Measurements from ENCODE around the gene ENO3. TPM values are rescaled to one million over a fixed set of nuclear protein-coding genes. Genes with fewer than 3 reads are reported as not detected.

The ENO3 gene
- total and polyA plus RNA-seq, 2 donors (not counting 3 experiments of a cell fraction or from before 2014, with no cell fraction given), result 5.5 to 5.9 TPM

- no peaks in the 10 kb centered on the region for H3K9me1 ChIP-seq (replicated peaks; ENCODE audit: control insufficient read depth, extremely low read depth, insufficient read depth, low read length)
- H3K27ac ChIP-seq (ENCODE audit: insufficient read depth, low read depth, low read length), result no peak overlapping the region
- no peaks in the 10 kb centered on the region for H3K9me3 ChIP-seq (replicated peaks; ENCODE audit: control insufficient read depth, insufficient read depth, low read length)
- FAIRE-seq (no peak), DNase-seq (ENCODE audit: low read depth, low spot score) (no peak)
- intact Hi-C loops (cut with micrococcal nuclease) (no loop called here), dilution Hi-C loops (cut with MboI; ENCODE audit: extremely low pct_ligation_motif_present, low sequenced_read_pairs) (no loop called here)
- no peak overlapping the region for H3K9ac ChIP-seq (replicated peaks; ENCODE audit: extremely low read depth, insufficient read depth, low read length)
- H3K4me1 ChIP-seq (ENCODE audit: control insufficient read depth, extremely low read depth, insufficient read depth, low read length), result peaks cover 13% of the 10 kb centered on the region
- TF ChIP-seq MYC (IDR thresholded peaks at IDR 0.05; ENCODE audit: low read depth, low read length) (no peak), MAX (IDR thresholded peaks at IDR 0.05; ENCODE audit: insufficient read depth, insufficient read length) (no peak), POLR2AphosphoS5 (IDR thresholded peaks at IDR 0.05; ENCODE audit: insufficient read depth, low read depth, low read length) (no peak), JUN (IDR thresholded peaks at IDR 0.05; ENCODE audit: borderline replicate concordance, insufficient read depth, insufficient read length, low read depth) (no peak), POLR2A (IDR thresholded peaks at IDR 0.05; ENCODE audit: low read depth, low read length) (no peak), EZH2 (IDR thresholded peaks at IDR 0.05; ENCODE audit: borderline replicate concordance, low read depth, low read length, severe bottlenecking) (no peak), FOS (IDR thresholded peaks at IDR 0.05; ENCODE audit: borderline replicate concordance, insufficient read depth, low read length) (no peak), CTCF (IDR thresholded peaks at IDR 0.05; ENCODE audit: extremely low read depth in 1 of 2, insufficient read depth in 1 of 2, low read depth in 1 of 2, low read length in 2 of 2) (no peak), GATA2 (IDR thresholded peaks at IDR 0.05; ENCODE audit: insufficient read depth, insufficient read length, low read depth, low read length) (no peak)
- H3K4me2 ChIP-seq (ENCODE audit: insufficient read depth, low read length), result no peak overlapping the region
- H2AFZ ChIP-seq (ENCODE audit: low read depth, low read length), result no peak overlapping the region
- peaks cover 29 to 64% of the 10 kb centered on the region in 2 experiments for H3K36me3 ChIP-seq (ENCODE audit: control insufficient read depth in 2 of 2, extremely low read depth in 1 of 2, insufficient read depth in 2 of 2, low read length in 2 of 2)
- peaks cover 29% of the 10 kb centered on the region for H3K79me2 ChIP-seq (ENCODE audit: control insufficient read depth, insufficient read depth, low read length)
- no peak overlapping the region for H3K4me3 ChIP-seq (replicated peaks in 1 of 3; ENCODE audit: insufficient read depth in 1 of 3, low read depth in 1 of 3, low read length in 3 of 3)
- no peaks in the 10 kb centered on the region for H3K27me3 ChIP-seq (ENCODE audit: control insufficient read depth in 2 of 2, insufficient read depth in 2 of 2, low read length in 2 of 2)
- H4K20me1 ChIP-seq (replicated peaks; ENCODE audit: control insufficient read depth, extremely low read depth, insufficient read depth, low read length), result no peaks in the 10 kb centered on the region
- CTCF ChIA-PET, result interaction anchor here (0.9 to 1.5 kb wide), 2 partner anchors 16 to 25 kb away, joined by 4 read pairs; partner anchors contain the start of gene CAMTA2
- POLR2A ChIA-PET, result no interaction called here
- BruUV-seq (replicated peaks), result no TSS peak
Measured at GRCh38 chr17:5003214-5003867, 52.4 kb downstream of the ENO3 start.

Small RNAs within 50 kb of the gene (microRNA-seq; reads per million reads assigned to microRNA genes)
- gene MIR6864 (ENCODE audit: borderline number of aligned reads, borderline replicate concordance), result not detected
- gene MIR6865 (ENCODE audit: borderline number of aligned reads, borderline replicate concordance), result not detected

Small RNAs within 50 kb of the gene (small RNA-seq; reads per million reads assigned to genes)
- gene MIR6864 (ENCODE audit: insufficient read depth, insufficient read length, low read depth, low replicate concordance), result not detected
- gene MIR6865 (ENCODE audit: insufficient read depth, insufficient read length, low read depth, low replicate concordance), result not detected

Other genes starting within 250 kb of the ENO3 start
- gene PELP1, start 247.0 kb upstream of the ENO3 start, total RNA-seq, result 58.5 and 63.9 TPM in 2 replicates
- 26.8 and 41.2 TPM in 2 replicates for gene PELP1, start 247.0 kb upstream of the ENO3 start, polyA plus RNA-seq
- 21.3 and 25.2 TPM in 2 replicates for gene ARRB2, start 240.5 kb upstream of the ENO3 start, total RNA-seq
- 18.6 and 19.1 TPM in 2 replicates for gene ARRB2, start 240.5 kb upstream of the ENO3 start, polyA plus RNA-seq
- 11.7 and 12.9 TPM in 2 replicates for gene MED11, start 219.7 kb upstream of the ENO3 start, total RNA-seq
- gene MED11, start 219.7 kb upstream of the ENO3 start, polyA plus RNA-seq, result 21.2 and 23.8 TPM in 2 replicates
- 0.44 TPM in 1 of 2 replicates, not detected in the other for gene ZMYND15, start 211.3 kb upstream of the ENO3 start, total RNA-seq
- 0.12 and 0.18 TPM in 2 replicates for gene ZMYND15, start 211.3 kb upstream of the ENO3 start, polyA plus RNA-seq
- gene CXCL16, start 211.2 kb upstream of the ENO3 start, total RNA-seq, result 4.8 and 5.4 TPM in 2 replicates
- gene CXCL16, start 211.2 kb upstream of the ENO3 start, polyA plus RNA-seq, result 6.1 and 7.3 TPM in 2 replicates
- not detected in 2 replicates for gene TM4SF5, start 179.2 kb upstream of the ENO3 start, total RNA-seq
- not detected in 2 replicates for gene TM4SF5, start 179.2 kb upstream of the ENO3 start, polyA plus RNA-seq
- not detected in 2 replicates for gene VMO1, start 164.8 kb upstream of the ENO3 start, total RNA-seq
- 0.23 and 0.27 TPM in 2 replicates for gene VMO1, start 164.8 kb upstream of the ENO3 start, polyA plus RNA-seq
- not detected in 2 replicates for gene GLTPD2, start 162.2 kb upstream of the ENO3 start, total RNA-seq
- not detected in 2 replicates for gene GLTPD2, start 162.2 kb upstream of the ENO3 start, polyA plus RNA-seq
- 203 and 214 TPM in 2 replicates for gene PSMB6, start 155.0 kb upstream of the ENO3 start, total RNA-seq
- gene PSMB6, start 155.0 kb upstream of the ENO3 start, polyA plus RNA-seq, result 598 and 599 TPM in 2 replicates
- 52.3 and 58.7 TPM in 2 replicates for gene PLD2, start 144.0 kb upstream of the ENO3 start, total RNA-seq
- 53.6 and 54.7 TPM in 2 replicates for gene PLD2, start 144.0 kb upstream of the ENO3 start, polyA plus RNA-seq
- 87.5 and 89.4 TPM in 2 replicates for gene MINK1, start 117.8 kb upstream of the ENO3 start, total RNA-seq
- gene MINK1, start 117.8 kb upstream of the ENO3 start, polyA plus RNA-seq, result 46.8 and 53.6 TPM in 2 replicates
- 1.0 and 1.5 TPM in 2 replicates for gene C17orf107, start 51.6 kb upstream of the ENO3 start, total RNA-seq
- 0.68 and 0.86 TPM in 2 replicates for gene C17orf107, start 51.6 kb upstream of the ENO3 start, polyA plus RNA-seq
- gene CHRNE, start 48.0 kb upstream of the ENO3 start, total RNA-seq, result 0.76 and 0.84 TPM in 2 replicates
- 1.1 and 1.3 TPM in 2 replicates for gene CHRNE, start 48.0 kb upstream of the ENO3 start, polyA plus RNA-seq
- gene GP1BA, start 18.8 kb upstream of the ENO3 start, total RNA-seq, result not detected in 2 replicates
- gene GP1BA, start 18.8 kb upstream of the ENO3 start, polyA plus RNA-seq, result not detected in 2 replicates
- gene SLC25A11, start 11.1 kb upstream of the ENO3 start, total RNA-seq, result 50.2 and 58.2 TPM in 2 replicates
- gene SLC25A11, start 11.1 kb upstream of the ENO3 start, polyA plus RNA-seq, result 95.2 and 110 TPM in 2 replicates
- 60.2 and 61.0 TPM in 2 replicates for gene RNF167, start 10.9 kb upstream of the ENO3 start, total RNA-seq
- 87.6 and 121 TPM in 2 replicates for gene RNF167, start 10.9 kb upstream of the ENO3 start, polyA plus RNA-seq
- gene PFN1, start 2.6 kb upstream of the ENO3 start, total RNA-seq, result 1,167 and 1,191 TPM in 2 replicates
- 1,577 and 1,770 TPM in 2 replicates for gene PFN1, start 2.6 kb upstream of the ENO3 start, polyA plus RNA-seq
- gene SPAG7, start 16.7 kb downstream of the ENO3 start, total RNA-seq, result 65.1 and 75.2 TPM in 2 replicates
- gene SPAG7, start 16.7 kb downstream of the ENO3 start, polyA plus RNA-seq, result 58.4 and 68.6 TPM in 2 replicates
- 51.0 and 56.7 TPM in 2 replicates for gene CAMTA2, start 36.6 kb downstream of the ENO3 start, total RNA-seq
- 33.8 and 47.2 TPM in 2 replicates for gene CAMTA2, start 36.6 kb downstream of the ENO3 start, polyA plus RNA-seq
- gene INCA1, start 46.4 kb downstream of the ENO3 start, total RNA-seq, result 0.71 and 1.0 TPM in 2 replicates
- gene INCA1, start 46.4 kb downstream of the ENO3 start, polyA plus RNA-seq, result 0.99 and 1.0 TPM in 2 replicates
- gene KIF1C, start 46.8 kb downstream of the ENO3 start, total RNA-seq, result 171 and 174 TPM in 2 replicates
- gene KIF1C, start 46.8 kb downstream of the ENO3 start, polyA plus RNA-seq, result 33.6 and 33.9 TPM in 2 replicates
- not detected in 2 replicates for gene SLC52A1, start 84.3 kb downstream of the ENO3 start, total RNA-seq
- 0.04 and 0.08 TPM in 2 replicates for gene SLC52A1, start 84.3 kb downstream of the ENO3 start, polyA plus RNA-seq
- 1.4 and 1.7 TPM in 2 replicates for gene ZFP3, start 127.3 kb downstream of the ENO3 start, total RNA-seq
- 1.7 and 1.8 TPM in 2 replicates for gene ZFP3, start 127.3 kb downstream of the ENO3 start, polyA plus RNA-seq
- gene ZNF232, start 160.8 kb downstream of the ENO3 start, total RNA-seq, result 9.9 and 10.1 TPM in 2 replicates
- gene ZNF232, start 160.8 kb downstream of the ENO3 start, polyA plus RNA-seq, result 2.6 and 3.1 TPM in 2 replicates
- 0.07 and 0.15 TPM in 2 replicates for gene USP6, start 164.9 kb downstream of the ENO3 start, total RNA-seq
- gene USP6, start 164.9 kb downstream of the ENO3 start, polyA plus RNA-seq, result under 0.01 and 0.02 TPM in 2 replicates
- gene ZNF594, start 240.7 kb downstream of the ENO3 start, total RNA-seq, result 5.0 and 5.8 TPM in 2 replicates
- 1.0 and 1.2 TPM in 2 replicates for gene ZNF594, start 240.7 kb downstream of the ENO3 start, polyA plus RNA-seq

Measured in endothelial cell of umbilical vein (primary cell).